Fibroblast of mammary gland (primary cell): ENCODE results near the gene NCEH1.

Experiments
- DNase-seq: peaks from one replicate; pipeline ENCODE4 v3.0.0-alpha.2; 2010; ENCODE audit warnings: low read depth
- H3K4me3 ChIP-seq: 2 replicates; pipeline ENCODE4 v1.5.1; 2011; ENCODE audit warnings: low read depth, mild to moderate bottlenecking, low read length, moderate library complexity; ENCODE audit not compliant: control insufficient read depth
- TF ChIP-seq, protein P1 (sequence below): conservative IDR thresholded peaks from 2 replicates; pipeline ENCODE4 v1.5.1; 2011; ENCODE audit warnings: low read depth, low read length, inconsistent platforms; ENCODE audit not compliant: control insufficient read depth, insufficient read depth

NCEH1 gene

DNA sequence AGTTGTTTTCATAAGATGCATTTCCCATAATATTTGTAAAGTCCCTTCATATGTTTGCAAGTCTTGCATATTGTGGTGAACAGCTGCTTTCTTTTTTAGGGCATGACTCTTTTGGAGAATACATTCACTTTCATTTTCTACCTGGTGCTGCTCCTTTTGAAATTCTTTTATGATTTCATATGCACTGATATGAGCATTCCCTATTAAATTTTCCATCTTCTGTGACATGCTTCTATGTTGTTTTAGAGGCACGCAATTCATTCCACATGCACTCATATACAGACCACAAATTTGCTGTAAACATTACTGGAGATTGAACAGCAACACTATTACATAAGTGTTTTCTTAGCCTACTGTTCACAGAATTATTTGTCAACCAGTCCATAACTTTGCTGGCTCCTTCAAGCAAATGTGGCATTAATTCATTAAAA lies 94.8 kb downstream of the NCEH1 start:
- TF ChIP-seq, protein P1, sequence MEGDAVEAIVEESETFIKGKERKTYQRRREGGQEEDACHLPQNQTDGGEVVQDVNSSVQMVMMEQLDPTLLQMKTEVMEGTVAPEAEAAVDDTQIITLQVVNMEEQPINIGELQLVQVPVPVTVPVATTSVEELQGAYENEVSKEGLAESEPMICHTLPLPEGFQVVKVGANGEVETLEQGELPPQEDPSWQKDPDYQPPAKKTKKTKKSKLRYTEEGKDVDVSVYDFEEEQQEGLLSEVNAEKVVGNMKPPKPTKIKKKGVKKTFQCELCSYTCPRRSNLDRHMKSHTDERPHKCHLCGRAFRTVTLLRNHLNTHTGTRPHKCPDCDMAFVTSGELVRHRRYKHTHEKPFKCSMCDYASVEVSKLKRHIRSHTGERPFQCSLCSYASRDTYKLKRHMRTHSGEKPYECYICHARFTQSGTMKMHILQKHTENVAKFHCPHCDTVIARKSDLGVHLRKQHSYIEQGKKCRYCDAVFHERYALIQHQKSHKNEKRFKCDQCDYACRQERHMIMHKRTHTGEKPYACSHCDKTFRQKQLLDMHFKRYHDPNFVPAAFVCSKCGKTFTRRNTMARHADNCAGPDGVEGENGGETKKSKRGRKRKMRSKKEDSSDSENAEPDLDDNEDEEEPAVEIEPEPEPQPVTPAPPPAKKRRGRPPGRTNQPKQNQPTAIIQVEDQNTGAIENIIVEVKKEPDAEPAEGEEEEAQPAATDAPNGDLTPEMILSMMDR, result no peak
- DNase-seq, result no peak
- no peak overlapping the region for H3K4me3 ChIP-seq

DNA sequence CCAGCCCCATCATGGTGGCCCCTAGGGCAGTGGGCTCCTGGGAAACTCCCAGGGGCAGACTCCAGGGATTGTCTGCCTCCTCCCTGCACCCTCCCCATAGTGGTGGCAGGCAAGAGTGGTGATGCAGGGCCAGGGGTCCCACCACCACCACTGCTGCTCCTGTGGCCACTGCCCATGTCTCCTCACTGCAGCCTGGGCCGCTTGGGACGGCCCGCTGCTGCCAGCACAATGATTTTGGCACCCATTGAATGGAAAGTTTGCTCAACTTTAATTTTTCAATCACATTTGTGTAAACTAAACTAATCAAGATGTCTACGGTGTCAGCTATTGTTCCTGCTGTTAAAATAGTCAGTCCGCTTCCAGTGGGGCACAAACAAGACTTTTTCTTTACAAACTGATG lies 95.6 kb downstream of the NCEH1 start:
- TF ChIP-seq, protein P1, result no peak
- no peak for DNase-seq
- H3K4me3 ChIP-seq, result no peak overlapping the region

DNA sequence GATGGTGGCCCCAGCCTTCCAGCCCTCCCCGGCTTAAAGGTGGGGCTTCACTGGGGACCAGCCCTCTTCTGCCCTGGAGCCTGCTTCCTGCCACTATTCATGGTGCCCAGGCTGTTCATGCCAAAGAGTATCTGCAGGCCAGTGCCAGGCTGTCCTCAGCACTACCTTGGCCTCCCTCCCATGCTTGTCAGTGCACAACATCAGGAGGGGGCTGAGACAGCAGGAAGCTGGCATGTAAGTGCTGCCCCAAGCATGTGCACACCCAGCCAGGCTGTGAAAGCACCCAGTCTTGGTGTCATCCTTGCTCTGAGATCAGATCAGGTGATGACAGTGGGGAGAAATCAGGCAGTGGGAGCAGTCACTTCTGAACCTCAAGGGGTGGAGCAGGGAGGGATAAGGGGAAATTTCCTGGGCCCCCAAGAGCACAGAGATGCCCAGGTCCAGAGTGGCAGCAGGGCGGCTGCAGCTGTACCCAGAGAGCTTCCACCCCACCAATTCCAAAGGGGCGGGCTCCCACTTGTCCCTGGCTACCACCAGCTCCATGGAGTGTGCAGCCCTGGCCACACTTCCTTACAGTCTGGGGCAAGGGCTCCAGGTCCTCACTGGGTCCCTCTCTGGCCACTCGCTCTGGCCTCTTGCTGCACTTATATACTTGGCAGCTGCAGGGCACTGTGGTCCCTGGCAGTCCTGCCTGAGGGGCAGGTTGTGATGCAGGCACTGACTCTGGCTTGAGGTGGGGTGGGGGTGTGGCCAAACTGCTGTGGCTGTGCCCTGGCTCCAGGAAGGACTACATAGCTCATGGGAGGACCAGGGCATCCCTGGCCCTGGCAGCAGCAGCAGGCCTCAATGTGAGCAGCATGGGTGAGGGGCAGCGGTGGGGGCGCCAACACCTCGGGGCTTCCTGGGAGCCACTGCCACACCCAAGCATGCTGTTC lies 96.3 kb downstream of the NCEH1 start:
- TF ChIP-seq, protein P1, result no peak
- no peak overlapping the region for H3K4me3 ChIP-seq
- DNase-seq, result no peak

DNA sequence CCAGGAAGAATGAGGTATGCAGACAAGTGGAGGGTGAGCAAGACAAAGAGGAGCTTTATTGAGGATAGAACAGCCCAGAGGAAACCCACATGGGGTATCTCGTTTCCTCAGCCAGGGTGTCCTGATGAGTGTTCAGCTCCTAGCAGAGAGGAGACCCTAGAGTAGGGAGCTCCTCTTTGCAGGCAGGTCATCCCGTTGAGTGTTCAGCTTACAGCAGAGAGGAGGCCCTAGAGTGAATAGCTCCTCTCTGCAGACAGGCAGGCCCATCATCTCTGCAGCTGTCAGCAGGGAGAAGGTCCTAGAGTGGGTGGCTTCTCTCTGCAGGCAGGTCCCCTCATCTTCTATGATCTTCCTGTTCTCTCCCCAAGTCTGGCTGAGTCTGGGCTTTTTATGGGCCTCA lies 97.0 kb downstream of the NCEH1 start:
- no peak for DNase-seq
- no peak overlapping the region for H3K4me3 ChIP-seq
- TF ChIP-seq, protein P1, result no peak

DNA sequence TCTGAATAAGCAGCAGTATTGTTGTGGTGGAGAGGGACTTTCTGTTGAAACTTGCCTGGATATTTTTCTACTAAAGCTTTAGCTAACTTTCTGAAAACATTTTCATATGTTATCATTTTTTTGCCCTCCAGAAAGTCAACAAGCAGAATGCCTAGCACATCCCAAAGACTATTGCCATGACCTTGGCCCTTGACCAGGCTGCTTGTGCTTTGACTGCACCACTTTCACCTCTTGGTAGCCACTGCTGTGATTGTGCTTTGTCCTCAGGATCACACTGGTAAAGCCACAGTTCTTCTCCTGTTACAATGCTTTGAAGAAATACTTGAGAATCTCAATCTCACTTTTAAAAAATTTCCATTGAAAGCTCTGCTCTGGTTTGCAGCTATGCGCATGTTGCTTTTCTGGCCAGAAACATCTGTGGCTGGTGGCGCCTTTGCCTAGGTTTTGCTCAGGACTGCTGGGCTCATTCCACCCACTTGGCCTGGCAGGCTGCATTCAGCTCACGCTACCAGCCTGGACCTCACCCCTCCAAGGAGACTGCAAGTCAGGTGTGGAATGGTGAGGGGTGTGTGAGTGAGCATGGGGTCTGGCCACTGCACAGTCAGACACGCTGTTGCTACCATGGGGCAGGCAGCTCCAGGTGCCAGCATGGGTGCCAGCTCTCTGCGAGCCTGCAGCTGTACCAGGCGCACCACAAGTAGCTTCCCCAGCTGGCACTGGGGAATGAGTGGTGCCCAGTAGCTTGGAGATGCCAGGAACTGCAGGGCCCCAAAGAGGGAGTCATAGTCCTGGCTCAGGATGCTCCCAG lies 97.8 kb downstream of the NCEH1 start:
- no peak for DNase-seq
- TF ChIP-seq, protein P1, result no peak
- H3K4me3 ChIP-seq, result no peak overlapping the region

DNA sequence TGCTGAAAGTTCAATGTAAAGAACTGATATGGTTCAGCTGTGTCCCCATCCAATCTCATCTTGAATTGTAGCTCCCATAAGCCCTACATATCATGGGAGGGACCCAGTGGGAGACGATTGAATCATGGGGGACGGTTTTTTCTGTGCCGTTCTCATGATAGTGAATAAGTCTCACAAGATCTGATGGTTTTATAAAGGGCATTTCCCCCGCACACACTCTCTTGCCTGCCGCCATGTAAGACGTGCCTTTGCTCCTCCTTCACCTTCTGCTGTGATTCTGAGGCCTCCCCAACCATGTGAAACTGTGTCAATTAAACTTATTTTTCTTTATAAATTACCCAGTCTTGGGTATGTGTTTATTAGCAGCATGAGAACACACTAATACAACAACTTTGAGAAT lies 101.1 kb downstream of the NCEH1 start:
- no peak overlapping the region for H3K4me3 ChIP-seq
- DNase-seq, result no peak
- TF ChIP-seq, protein P1, result no peak
